ENCODE measurements around the gene TBK1.
"Not testable (repeated sequence)": the region's sequence is repeated elsewhere in the genome, so short reads cannot be mapped to it uniquely, and the experiment has no call there.

Gene TBK1

DNA sequence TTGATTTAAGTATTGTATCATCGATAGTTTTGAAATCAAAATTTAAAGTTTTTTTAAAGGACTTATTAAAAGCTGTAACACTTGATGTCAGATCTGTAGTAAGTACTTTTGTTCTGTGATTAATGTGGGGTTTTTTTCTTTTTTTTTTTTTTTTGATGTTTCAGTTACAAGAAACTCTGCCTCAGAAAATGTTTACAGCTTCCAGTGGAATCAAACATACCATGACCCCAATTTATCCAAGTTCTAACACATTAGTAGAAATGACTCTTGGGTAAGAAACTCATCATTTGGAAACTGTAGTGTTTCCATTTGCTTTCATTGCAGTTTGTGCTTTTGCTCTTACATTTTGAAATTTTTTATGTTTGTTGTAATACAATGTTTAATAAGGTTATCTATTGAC lies 45.6 kb downstream of the TBK1 start:
- DNase-seq (ENCODE audit: low spot score), result no peak

DNA sequence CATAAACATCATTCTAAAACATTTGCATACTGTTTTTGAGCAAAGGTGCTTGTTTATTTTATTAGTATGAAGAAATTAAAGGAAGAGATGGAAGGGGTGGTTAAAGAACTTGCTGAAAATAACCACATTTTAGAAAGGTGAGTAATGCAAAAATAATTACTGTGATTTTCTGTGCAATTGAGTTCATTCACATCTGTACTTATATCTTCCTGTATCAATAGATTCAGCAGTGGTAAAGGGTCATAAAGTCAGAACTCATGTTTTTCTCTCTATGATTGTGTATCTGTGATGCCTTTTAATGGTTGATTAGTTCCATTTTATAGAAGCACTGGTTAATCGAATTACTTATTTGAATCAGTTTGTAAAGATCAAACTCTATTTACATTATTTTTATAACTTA lies 46.0 kb downstream of the TBK1 start:
- no peak for DNase-seq (ENCODE audit: low spot score)

DNA sequence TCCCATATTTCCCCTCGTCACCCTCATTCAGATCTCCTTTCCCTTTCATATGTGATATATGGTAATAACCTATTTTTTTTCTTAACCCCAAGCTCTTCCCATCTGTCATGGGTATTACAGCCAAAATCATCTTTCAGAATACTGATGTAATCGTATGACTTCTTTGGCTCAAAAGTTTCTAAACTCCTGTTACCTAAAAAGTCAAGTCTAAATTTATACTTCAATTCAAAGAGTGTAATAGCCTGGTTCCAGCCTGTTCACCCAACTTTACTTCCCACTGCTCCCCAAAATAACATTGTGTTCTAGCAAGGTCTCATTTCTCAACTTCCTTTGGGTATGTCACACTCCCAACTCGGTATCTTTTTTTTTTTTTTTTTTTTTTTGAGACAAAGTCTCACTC lies 48.5 kb downstream of the TBK1 start:
- DNase-seq (ENCODE audit: low spot score), result no peak

DNA sequence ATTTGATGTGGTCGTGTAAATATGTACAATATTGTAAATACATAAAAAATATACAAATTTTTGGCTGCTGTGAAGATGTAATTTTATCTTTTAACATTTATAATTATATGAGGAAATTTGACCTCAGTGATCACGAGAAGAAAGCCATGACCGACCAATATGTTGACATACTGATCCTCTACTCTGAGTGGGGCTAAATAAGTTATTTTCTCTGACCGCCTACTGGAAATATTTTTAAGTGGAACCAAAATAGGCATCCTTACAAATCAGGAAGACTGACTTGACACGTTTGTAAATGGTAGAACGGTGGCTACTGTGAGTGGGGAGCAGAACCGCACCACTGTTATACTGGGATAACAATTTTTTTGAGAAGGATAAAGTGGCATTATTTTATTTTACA lies 49.6 kb downstream of the TBK1 start:
- no peak for DNase-seq (ENCODE audit: low spot score)

DNA sequence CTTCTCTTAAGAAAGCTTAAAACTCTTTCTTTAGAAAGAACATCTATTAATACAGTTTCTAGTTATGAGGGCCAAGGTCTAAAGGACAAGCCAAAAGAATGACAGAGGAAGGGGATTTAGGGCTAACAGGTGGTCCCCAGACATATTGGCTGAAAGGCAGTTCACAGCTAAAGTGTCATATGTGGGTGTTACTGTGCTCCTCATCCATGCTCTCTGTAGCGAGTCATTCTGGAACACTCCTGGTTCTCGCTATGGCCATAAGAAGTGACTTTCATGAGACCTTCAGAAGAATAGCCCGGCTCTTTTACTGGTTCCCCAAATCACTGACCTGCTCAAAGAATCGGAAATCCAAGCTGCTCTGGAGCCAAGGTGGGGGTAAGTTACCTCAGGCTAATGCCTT lies 55.0 kb downstream of the TBK1 start:
- no peak for DNase-seq (ENCODE audit: low spot score)

DNA sequence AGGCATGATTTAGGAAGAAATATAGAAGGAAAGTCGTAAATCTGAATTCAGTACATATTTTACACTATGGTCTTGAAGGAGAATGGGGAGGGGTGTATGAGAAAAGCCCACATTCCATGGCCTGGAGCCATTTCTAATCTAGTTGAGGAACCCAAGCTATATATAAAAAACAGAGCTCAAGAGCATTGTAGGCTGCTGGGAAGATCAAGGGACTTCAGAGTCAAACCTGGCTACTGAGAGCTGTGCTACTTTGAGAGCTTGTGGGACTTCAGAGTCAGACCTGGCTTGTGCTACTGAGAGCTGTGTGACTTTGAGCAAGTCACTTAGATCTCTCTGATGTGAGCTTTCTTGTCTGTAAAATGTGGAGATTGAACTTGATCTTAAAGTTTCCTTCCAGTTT lies 58.7 kb downstream of the TBK1 start:
- no peak for DNase-seq (ENCODE audit: low spot score)

DNA sequence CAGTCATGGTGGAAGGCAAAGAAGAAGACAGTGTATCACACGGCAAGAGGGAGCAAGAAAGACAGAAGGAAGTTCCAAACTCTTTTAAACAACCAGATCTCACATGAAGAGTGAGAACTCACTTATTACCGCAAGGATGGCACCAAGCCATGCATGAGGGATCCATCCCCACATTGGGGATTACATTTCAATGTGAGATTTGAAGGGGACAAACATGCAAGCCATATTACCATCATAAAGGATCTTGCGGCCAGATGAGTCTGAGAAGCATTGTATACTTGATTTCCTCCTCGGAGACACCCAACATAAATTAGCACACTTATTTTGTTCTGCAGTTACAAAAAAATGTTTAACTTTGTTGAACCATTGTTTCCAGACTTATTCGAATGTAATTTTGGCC lies 66.5 kb downstream of the TBK1 start:
- DNase-seq (ENCODE audit: low spot score), result no peak

DNA sequence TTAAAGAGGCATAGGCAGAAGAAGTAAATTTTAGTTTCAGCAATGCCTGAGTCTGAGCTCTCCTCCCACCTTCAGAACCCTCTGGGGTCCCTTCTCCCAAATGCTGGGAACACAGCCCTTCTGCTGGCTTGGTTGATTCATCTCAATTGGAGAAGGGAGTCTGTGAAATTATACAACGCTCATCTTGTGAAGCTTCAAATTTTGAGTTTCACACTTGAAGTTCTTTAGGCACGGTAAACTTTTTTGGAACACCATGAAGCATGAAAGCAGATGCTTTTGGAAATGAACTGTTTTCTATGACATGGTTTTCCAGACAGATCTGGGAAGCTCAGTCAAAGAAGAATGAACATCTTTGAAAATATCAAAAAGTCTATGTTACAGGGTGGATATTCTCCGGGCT lies 69.9 kb downstream of the TBK1 start:
- DNase-seq (ENCODE audit: low spot score), result no peak

DNA sequence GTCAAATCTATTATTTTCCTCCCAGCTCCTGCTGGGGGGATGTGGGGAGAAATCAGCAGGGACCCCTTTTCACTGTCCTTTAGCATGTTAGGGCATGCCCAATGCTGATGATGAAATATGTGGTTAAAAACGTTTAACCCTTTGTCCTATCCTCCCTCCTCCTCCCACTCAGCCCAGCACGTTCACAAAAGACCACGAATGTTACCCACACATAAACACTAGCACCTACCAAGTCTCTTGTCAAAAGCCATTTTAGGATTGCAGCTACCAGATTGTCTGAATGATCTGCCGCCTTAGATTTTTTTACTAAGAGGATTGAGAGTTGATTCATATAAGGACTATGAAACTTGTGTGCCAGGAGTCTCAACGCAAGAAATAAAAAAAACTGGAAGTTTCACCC lies 70.4 kb downstream of the TBK1 start:
- no peak for DNase-seq (ENCODE audit: low spot score)

DNA sequence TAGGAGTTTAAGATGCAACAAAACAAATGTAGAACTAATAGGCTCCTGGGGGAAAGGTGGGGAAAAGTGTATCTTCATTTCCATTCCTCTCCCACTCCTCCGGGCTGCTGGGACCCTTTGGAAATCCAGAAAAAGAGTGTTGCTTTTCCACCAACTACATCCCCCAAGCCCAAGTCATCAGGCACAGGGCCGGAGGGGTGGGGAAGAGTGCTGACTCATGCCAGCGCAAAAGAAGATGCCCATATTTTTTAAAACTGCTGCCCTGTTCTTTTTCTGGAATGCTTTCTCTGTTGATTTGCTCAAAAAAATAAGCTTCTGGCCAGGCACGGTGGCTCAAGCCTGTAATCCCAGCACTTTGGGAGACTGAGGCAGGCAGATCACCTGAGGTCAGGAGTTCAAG lies 70.9 kb downstream of the TBK1 start:
- DNase-seq (ENCODE audit: low spot score), result no peak

DNA sequence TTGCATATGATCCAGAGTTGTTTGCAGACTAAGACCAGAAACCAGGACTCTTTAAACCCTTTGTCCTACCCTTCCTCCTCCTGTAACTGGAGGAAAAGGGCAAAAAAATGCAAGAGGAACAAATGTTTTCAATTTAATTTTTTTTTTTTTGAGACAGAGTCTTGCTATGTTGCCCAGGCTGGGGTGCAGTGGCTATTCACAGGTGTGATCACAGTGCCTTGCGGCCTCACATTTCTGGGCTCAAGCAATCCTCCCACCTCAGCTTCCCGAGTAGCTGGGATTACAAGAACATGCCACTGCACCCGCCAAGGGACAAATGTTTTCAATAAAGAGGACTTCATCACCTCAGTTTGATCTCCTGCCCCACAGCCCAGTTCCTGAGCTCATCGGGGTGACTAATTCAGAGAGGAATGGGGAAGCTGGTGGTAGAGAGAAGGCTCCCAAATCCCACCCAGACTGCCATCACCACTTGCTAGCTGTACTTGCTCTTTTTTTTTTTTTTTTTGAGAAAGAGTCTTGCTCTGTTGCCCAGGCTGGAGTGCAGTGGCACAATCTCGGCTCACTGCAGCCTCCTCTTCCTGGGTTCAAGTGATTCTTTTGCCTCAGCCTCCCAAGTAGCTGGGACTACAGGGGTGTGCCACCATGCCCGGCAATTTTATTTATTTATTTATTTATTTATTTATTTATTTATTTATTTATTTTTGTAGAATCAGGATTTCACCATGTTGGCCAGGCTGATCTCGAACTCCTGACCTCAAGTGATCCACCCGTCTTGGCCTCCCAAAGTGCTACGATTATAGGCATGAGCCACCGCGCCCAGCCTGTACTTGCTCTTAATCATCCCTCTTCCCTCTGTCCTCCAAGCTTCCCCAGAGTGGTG lies 71.9 kb downstream of the TBK1 start:
- DNase-seq (ENCODE audit: low spot score), result not testable (repeated sequence)

DNA sequence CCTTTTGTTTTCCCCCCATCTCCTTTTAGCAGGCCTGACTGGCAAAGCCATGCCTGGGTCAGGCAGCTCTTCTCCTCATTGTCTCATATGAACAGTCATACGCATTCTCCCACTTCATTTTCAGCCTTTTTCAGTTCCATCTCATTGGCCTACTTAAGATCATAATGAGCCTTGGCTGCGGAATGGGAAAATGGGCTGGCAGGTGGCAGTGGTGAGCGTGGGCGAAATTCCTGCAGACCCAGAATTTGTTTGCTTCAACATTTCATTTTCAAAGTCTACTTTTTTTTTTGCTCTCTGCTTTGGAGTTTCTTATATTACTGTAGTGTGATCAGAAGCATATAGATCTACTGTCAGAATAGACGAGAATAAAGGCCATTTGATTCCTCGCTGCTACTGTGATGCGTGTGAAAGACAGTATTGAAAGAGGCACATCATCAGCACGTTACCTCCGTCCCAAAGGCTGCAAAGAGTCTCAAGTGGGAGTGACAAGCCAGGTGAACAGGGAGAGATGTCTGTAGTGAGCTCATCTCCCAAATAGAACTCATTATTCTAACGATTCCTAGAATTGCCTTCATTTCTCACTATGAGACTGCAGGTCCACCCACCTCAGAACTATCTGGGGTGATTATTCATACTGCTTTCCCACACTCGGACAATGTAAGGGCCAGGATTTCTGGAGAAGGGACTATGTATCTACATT lies 73.7 kb downstream of the TBK1 start:
- DNase-seq (ENCODE audit: low spot score), result no peak

DNA sequence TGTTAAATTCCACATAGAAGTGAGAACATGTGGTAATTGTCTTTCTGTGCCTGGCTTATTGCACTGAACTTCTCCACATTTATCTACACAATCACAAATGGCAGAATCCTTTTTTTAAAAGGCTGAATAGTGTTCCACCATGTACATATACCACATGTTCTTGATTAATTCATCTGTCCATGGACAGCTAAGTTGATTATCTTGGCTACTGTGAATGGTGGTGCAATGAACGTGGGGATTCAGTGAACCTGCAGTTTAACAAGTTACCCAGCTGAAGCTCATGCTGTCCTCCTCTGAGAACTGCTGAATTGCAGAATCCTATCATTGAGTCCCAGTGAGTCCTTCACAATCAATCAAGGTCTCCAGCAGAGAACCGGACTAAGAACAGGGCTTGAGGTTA lies 74.9 kb downstream of the TBK1 start:
- DNase-seq (ENCODE audit: low spot score), result no peak

DNA sequence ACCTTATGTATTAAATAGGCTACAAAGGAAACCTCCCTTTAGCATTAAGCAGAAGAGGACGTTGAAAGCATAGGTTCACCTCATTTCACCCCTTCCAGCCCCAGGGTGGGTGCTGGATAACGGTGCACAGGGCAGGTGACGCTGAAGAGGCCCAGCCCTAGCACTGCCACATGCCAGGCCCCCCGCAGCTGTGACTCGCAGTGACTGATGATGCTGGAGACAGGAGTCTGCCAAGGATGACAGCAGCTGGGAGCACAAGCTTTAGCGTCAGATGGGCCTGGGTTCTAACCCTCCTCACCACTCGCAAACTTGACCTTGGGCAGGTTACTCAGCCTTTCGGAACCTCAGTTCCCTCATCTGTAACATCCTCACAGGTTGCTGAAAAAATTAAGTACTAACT lies 76.7 kb downstream of the TBK1 start:
- DNase-seq (ENCODE audit: low spot score), result no peak

DNA sequence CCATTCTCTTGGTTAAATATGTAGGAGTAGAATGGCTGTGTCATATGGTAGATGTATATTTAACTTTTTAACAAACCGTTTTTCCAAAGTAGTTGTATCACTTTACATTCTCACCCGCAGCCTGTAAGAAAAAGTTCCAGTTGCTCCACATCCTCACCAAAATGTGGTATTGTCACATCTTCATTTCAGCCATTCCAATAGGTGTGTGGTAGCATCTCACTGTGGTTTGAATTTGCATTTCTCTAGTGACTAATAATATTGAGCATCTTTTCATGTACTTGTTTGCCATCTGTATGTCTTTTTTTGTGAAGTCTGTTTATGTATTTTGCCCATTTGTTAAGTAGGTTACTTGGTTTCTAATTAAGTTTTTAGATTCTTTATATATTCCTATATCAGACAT lies 78.6 kb downstream of the TBK1 start:
- DNase-seq (ENCODE audit: low spot score), result no peak

DNA sequence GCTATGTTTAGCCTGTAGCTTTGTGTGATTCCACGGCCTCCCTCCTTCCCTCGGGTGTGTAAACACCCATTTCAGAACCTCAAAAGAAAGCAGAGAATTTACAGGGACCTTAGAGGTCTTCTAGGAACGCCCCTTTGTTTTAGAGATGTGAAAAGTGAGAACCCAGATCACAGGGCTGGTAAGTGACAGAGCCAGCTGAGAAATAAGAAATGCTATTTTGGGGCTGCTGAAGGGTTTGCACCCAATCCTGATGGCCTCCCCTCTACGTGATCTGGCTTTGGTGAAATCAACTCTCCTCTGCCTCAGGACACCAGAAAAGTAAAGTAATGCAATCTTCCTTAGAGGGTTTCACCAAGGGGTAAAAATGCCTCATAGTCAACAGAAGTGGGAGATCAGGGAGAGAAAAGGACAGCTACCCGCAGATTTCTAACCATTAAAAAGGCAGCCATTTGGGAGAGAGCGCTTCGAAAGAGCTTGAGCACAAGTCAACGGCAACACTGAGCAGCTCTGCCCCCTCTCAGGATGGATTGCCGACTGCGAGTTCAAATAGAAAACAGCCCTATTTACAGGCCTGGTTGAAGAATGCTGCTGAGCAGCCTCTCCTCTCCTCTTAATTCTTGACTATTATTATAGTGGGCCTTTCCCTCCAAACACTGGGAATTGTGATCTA lies 79.9 kb downstream of the TBK1 start:
- no peak for DNase-seq (ENCODE audit: low spot score)

DNA sequence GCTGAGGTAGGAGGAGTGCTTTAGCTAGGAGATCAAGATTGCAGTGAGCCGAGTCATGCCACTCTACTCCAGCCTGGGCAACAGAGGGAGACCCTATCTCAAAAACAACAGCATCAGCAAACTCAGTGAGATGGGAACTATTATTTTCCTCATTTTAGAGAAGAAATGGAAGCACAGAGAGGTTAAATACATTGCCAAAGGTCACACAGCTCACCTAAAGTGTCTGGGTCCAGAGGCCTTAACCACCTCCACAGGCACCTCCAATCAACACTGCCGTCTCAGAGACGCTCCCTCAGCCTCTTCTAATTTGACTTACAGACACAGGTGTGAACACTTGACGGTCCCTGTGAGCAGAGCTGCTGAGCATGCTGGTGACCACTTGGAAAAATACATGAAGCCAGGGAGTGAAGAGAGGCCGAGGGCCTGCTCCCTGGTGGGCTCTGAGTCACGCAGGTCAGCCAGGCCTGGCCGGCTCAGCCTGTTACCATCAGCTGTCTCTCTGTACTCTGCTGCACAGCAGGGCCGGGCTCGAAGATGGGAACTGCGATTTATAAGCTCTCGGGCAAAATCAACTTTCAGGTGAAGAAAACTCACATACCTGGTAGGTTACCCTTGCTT lies 80.9 kb downstream of the TBK1 start:
- DNase-seq (ENCODE audit: low spot score), result no peak

DNA sequence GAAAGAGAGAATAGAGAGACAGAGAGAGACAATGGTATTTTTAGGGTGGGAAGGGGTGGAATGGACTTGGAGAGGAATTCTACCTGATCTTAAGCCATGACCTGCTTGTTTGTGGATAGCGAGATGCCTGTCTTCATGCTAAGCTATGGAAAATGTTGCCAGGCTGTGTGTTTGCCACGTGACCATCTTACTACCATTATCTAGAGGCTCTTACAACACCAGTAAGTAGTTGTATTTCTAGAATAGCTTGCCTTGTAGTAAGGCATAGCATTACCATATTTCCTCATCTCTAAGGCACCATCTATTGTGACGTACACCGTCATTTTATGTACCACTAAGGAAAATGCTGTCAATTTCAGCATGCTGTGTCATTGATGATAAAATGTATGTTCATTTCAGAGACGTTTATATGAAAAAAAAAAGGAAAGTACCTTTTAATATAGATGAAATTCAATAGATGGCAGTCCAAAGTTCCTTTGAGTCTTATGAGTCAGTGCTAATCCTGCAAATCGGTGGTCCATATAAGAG lies 82.8 kb downstream of the TBK1 start:
- no peak for DNase-seq (ENCODE audit: low spot score)

DNA sequence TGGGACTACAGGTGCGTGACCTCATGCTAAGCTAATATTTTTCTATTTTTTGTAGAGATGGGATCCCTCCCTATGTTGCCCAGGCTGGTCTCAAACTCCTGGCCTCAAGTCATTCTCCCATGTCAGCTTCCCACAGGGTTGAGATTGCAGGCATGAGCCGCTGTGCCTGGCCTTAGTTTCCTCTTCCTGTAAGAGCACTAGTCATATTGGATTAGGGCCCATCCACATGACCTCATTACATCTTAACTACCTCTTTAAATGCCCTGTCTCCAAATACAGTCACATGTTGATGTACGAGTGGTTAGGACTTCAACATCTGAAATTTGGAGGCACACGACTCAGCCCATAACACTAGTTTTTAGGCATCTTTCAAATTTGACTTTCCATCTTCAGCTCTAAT lies 86.2 kb downstream of the TBK1 start:
- DNase-seq (ENCODE audit: low spot score), result no peak

DNA sequence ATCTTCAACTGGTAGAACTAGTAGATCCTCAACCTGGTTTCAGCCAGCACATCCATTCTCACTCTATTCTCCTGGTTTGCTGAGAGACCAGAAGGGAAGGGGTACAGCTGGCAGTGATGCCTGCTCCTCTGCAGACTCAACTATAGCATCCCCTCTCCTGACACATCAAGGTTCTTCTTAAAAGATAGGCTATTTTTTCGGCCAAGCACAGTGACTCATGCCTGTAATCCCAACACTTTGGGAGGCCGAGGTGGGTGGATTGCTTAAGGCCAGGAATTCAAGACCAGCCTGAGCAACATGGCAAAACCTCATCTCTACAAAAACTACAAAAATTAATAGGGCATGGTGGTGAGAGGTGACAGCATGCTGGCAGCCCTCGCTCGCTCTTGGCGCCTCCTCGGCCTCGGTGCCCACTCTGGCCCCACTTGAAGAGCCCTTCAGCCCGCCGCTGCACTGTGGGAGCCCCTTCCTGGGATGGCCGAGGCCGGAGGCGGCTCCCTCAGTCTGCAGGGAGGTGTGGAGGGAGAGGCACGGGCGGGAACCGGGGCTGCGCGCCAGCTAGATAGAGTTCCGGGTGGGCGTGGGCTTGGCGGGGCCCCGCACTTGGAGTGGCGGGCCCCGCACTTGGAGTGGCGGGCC lies 90.6 kb downstream of the TBK1 start:
- not testable (repeated sequence) for DNase-seq (ENCODE audit: low spot score)

DNA sequence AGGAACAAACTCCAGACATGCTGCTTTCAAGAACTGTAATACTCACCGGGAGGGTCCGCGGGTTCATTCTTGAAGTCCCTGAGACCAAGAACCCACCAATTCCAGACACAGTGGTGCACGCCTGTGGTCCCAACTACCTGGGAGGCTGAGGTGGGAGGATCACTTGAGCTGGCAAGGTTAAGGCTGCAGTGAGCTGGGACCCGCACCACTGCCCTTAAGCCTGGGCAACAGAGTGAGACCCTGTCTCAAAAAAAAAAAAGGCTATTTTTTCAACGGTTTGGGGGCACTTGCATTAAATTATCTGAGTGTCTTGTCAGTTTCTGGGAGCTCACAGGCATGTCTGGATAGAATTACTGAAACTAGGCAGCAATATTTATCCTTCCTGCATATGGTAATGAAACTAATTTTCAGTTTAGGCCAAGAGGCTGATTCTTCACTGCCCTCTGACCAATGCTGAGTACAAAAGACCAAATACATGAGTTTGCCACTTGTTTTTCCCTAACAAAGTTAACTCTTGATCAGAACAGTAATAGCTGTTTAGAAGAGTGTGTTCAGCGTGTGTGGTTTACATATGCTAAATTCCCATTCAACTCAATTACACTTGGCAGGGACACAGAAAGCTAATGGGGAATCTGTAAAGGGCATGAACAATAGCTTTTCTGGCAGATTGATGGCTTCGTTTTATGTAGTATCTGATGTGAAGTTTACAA lies 92.6 kb downstream of the TBK1 start:
- DNase-seq (ENCODE audit: low spot score), result no peak

DNA sequence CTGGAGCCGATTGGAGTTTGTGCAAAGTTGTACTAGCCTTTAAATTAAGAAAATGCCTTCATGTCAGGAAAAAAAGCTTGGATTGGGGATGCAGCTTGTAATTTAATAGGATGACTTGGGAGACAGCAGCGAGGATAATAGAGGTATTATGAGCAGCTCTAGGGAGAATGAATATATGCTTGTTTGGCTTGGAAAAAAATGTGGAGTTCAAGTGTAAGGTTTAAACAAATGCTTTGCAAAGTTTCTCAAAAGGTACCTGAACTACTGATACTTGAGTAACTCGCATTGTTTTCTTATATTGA lies 93.1 kb downstream of the TBK1 start:
- DNase-seq (ENCODE audit: low spot score), result no peak
